IPS-20b (cell line): Measurements from ENCODE around the gene BRSK2.

ENCODE experiments used
- H3K27ac ChIP-seq: one replicate; pipeline ENCODE4 v1.5.1; 2013; ENCODE audit warnings: low read length
- H3K27me3 ChIP-seq: 2 replicates; pipeline ENCODE4 v1.6.1; 2013; ENCODE audit warnings: mild to moderate bottlenecking, low read length, inconsistent platforms; ENCODE audit not compliant: insufficient read depth
- H3K36me3 ChIP-seq: 2 replicates; pipeline ENCODE4 v1.6.1; 2013; ENCODE audit warnings: low read depth, mild to moderate bottlenecking, inconsistent platforms, low read length, moderate library complexity; ENCODE audit not compliant: insufficient read depth
- H3K4me1 ChIP-seq: 2 replicates; pipeline ENCODE4 v1.6.1; 2013; ENCODE audit warnings: mild to moderate bottlenecking, control low read depth, inconsistent platforms, low read length, moderate library complexity; ENCODE audit not compliant: insufficient read depth
- H3K4me3 ChIP-seq: 2 replicates; pipeline ENCODE4 v1.5.1; 2013; ENCODE audit warnings: mild to moderate bottlenecking, low read length, inconsistent platforms
- H3K9ac ChIP-seq: 2 replicates; pipeline ENCODE4 v1.6.1; 2013; ENCODE audit warnings: low read depth, mild to moderate bottlenecking, inconsistent platforms, low read length, moderate library complexity
- H3K9me3 ChIP-seq: 2 replicates; pipeline ENCODE4 v1.6.1; 2013; ENCODE audit warnings: mild to moderate bottlenecking, low read depth, low read length, inconsistent platforms; ENCODE audit not compliant: insufficient read depth

Gene BRSK2

GRCh38 chr11:1466784-1467183 is 77.0 kb downstream of the BRSK2 start:
- Histone ChIP-seq H3K9me3 (no peaks in the 10 kb centered on the region), H3K27ac (no peak overlapping the region), H3K9ac (no peak overlapping the region), H3K36me3 (no peaks in the 10 kb centered on the region), H3K27me3 (no peaks in the 10 kb centered on the region), H3K4me1 (no peaks in the 10 kb centered on the region), H3K4me3 (no peak overlapping the region)

- no peaks in the 10 kb centered on the region for H3K36me3 ChIP-seq
- no peak overlapping the region for H3K4me3 ChIP-seq
- no peaks in the 10 kb centered on the region for H3K9me3 ChIP-seq
- no peaks in the 10 kb centered on the region for H3K4me1 ChIP-seq
- H3K27ac ChIP-seq = no peak overlapping the region
- no peaks in the 10 kb centered on the region for H3K27me3 ChIP-seq
- no peak overlapping the region for H3K9ac ChIP-seq
Observed at GRCh38 chr11:1467270-1467669, 77.5 kb downstream of the BRSK2 start.

- no peaks in the 10 kb centered on the region for H3K27me3 ChIP-seq
- no peak overlapping the region for H3K27ac ChIP-seq
- H3K4me3 ChIP-seq = no peak overlapping the region
Observed at GRCh38 chr11:1468002-1468401, 78.3 kb downstream of the BRSK2 start.

GRCh38 chr11:1468473-1469066 is 78.8 kb downstream of the BRSK2 start:
- H3K36me3 ChIP-seq = no peaks in the 10 kb centered on the region

More at GRCh38 chr11:1468002-1468401, 78.3 kb downstream of the BRSK2 start:
- H3K9ac ChIP-seq = no peak overlapping the region
- H3K36me3 ChIP-seq = no peaks in the 10 kb centered on the region
- no peaks in the 10 kb centered on the region for H3K4me1 ChIP-seq
- H3K9me3 ChIP-seq = no peaks in the 10 kb centered on the region

GRCh38 chr11:1469287-1469910 is 79.7 kb downstream of the BRSK2 start:
- no peak overlapping the region for H3K9ac ChIP-seq
- no peaks in the 10 kb centered on the region for H3K4me1 ChIP-seq
- H3K27me3 ChIP-seq = no peaks in the 10 kb centered on the region
- no peaks in the 10 kb centered on the region for H3K36me3 ChIP-seq
- H3K4me3 ChIP-seq = no peak overlapping the region
- H3K27ac ChIP-seq = no peak overlapping the region
- no peaks in the 10 kb centered on the region for H3K9me3 ChIP-seq

More at GRCh38 chr11:1468473-1469066, 78.8 kb downstream of the BRSK2 start:
- Histone ChIP-seq H3K4me3 (no peak overlapping the region), H3K9me3 (no peaks in the 10 kb centered on the region), H3K27me3 (no peaks in the 10 kb centered on the region), H3K4me1 (no peaks in the 10 kb centered on the region), H3K27ac (no peak overlapping the region), H3K9ac (no peak overlapping the region)

GRCh38 chr11:1469911-1470680 is 80.4 kb downstream of the BRSK2 start:
- H3K9me3 ChIP-seq = no peaks in the 10 kb centered on the region
- H3K27me3 ChIP-seq = no peaks in the 10 kb centered on the region
- H3K4me3 ChIP-seq = no peak overlapping the region
- H3K4me1 ChIP-seq = no peaks in the 10 kb centered on the region
- no peaks in the 10 kb centered on the region for H3K36me3 ChIP-seq
- no peak overlapping the region for H3K9ac ChIP-seq
- H3K27ac ChIP-seq = no peak overlapping the region

- no peak overlapping the region; the same call in 1 of the 2 replicates for H3K9ac ChIP-seq
- H3K27ac ChIP-seq = no peak overlapping the region
- no peaks in the 10 kb centered on the region for H3K27me3 ChIP-seq
- no peaks in the 10 kb centered on the region for H3K36me3 ChIP-seq
- no peaks in the 10 kb centered on the region for H3K4me1 ChIP-seq
- H3K9me3 ChIP-seq = no peaks in the 10 kb centered on the region
- H3K4me3 ChIP-seq = no peak overlapping the region
Observed at GRCh38 chr11:1470681-1471611, 81.2 kb downstream of the BRSK2 start.

GRCh38 chr11:1471736-1472135 is 82.0 kb downstream of the BRSK2 start:
- Histone ChIP-seq H3K4me1 (no peaks in the 10 kb centered on the region), H3K4me3 (no peak overlapping the region), H3K27me3 (no peaks in the 10 kb centered on the region), H3K9me3 (no peaks in the 10 kb centered on the region), H3K9ac (no peak overlapping the region), H3K27ac (no peak overlapping the region), H3K36me3 (0 out of 2 replicates have a peak, but pooled peaks cover under 1% of the 10 kb centered on the region)

GRCh38 chr11:1472180-1473005 is 82.7 kb downstream of the BRSK2 start:
- Histone ChIP-seq H3K27ac (no peak overlapping the region), H3K9me3 (no peaks in the 10 kb centered on the region), H3K9ac (no peak overlapping the region), H3K27me3 (no peaks in the 10 kb centered on the region), H3K4me3 (no peak overlapping the region), H3K36me3 (0 out of 2 replicates have a peak, but pooled peaks cover 6% of the 10 kb centered on the region), H3K4me1 (no peaks in the 10 kb centered on the region)

GRCh38 chr11:1473011-1473628 is 83.4 kb downstream of the BRSK2 start:
- no peaks in the 10 kb centered on the region for H3K27me3 ChIP-seq
- no peaks in the 10 kb centered on the region for H3K9me3 ChIP-seq
- no peak overlapping the region for H3K4me3 ChIP-seq
- no peak overlapping the region for H3K27ac ChIP-seq
- H3K36me3 ChIP-seq = 0 out of 2 replicates have a peak, but pooled peaks cover 6% of the 10 kb centered on the region
- H3K4me1 ChIP-seq = no peaks in the 10 kb centered on the region
- no peak overlapping the region for H3K9ac ChIP-seq
